ENCODE data around the gene POLG2. TPM values are rescaled to one million over a fixed set of nuclear protein-coding genes. Genes with fewer than 3 reads are reported as not detected.

The POLG2 gene
- total and polyA plus RNA-seq, 10 donors: 14.5 to 35.3 (median 20.5) TPM

GRCh38 chr17:64515829-64516228 lies 19.0 kb upstream of the POLG2 start:
- intact Hi-C loops (cut with DNase I; ENCODE audit: low total_unique reads): loop anchor here (10.0 kb wide), 1 partner anchor 139 kb away; no protein-coding TSS in a partner anchor
- 90 to 100% (median 97%) methylated on average over 1 of the region's 1 CpG for WGBS, 5 donors
- H3K4me1 ChIP-seq: peaks cover 0 to 21% (median 0%) of the 10 kb centered on the region in 6 donors
- no peak for DNase-seq
- H3K27me3 ChIP-seq (replicated peaks in 1 of 7): no peaks in the 10 kb centered on the region
- H3K4me3 ChIP-seq: no peak overlapping the region
- no peaks in the 10 kb centered on the region for H3K9me3 ChIP-seq
- TF ChIP-seq POLR2A (IDR thresholded peaks at IDR 0.05) (no peak), POLR2AphosphoS5 (IDR thresholded peaks at IDR 0.05) (no peak), CTCF (IDR thresholded peaks at IDR 0.05 in 8 of 11, conservative IDR thresholded peaks at IDR 0.05 in 3 of 11) (no peak)
- no peak overlapping the region for H3K27ac ChIP-seq
- H3K36me3 ChIP-seq: peaks cover 0 to 100% (median 78%) of the 10 kb centered on the region in 6 donors

GRCh38 chr17:64515419-64515818 lies 18.6 kb upstream of the POLG2 start:
- Histone ChIP-seq H3K4me3 (no peak overlapping the region), H3K27me3 (replicated peaks in 1 of 7) (no peaks in the 10 kb centered on the region), H3K36me3 (peaks cover 0 to 100% (median 79%) of the 10 kb centered on the region in 6 donors), H3K9me3 (no peaks in the 10 kb centered on the region), H3K27ac (no peak overlapping the region), H3K4me1 (peaks cover 0 to 24% (median 0%) of the 10 kb centered on the region in 6 donors)
- no peak for DNase-seq
- TF ChIP-seq POLR2AphosphoS5 (IDR thresholded peaks at IDR 0.05): no peak
- TF ChIP-seq CTCF (IDR thresholded peaks at IDR 0.05 in 8 of 11, conservative IDR thresholded peaks at IDR 0.05 in 3 of 11): no peak
- TF ChIP-seq POLR2A (IDR thresholded peaks at IDR 0.05): no peak
- intact Hi-C loops (cut with DNase I; ENCODE audit: low total_unique reads): loop anchor here (10.0 kb wide), 1 partner anchor 139 kb away; no protein-coding TSS in a partner anchor
- WGBS, 5 donors: 67 to 89% (median 79%) methylated on average over 2 of the region's 2 CpGs

GRCh38 chr17:64509179-64509578 lies 12.3 kb upstream of the POLG2 start:
- H3K36me3 ChIP-seq: peaks cover under 1 to 63% (median 50%) of the 10 kb centered on the region in 6 donors

More at GRCh38 chr17:64509179-64509578, 12.3 kb upstream of the POLG2 start:
- DNase-seq: no peak
- no peak overlapping the region for H3K27ac ChIP-seq
- intact Hi-C loops (cut with DNase I; ENCODE audit: low total_unique reads): no loop called here
- H3K4me1 ChIP-seq: peaks cover 23 to 50% (median 35%) of the 10 kb centered on the region in 6 donors
- TF ChIP-seq POLR2AphosphoS5 (IDR thresholded peaks at IDR 0.05) (no peak), CTCF (IDR thresholded peaks at IDR 0.05 in 8 of 11, conservative IDR thresholded peaks at IDR 0.05 in 3 of 11) (no peak), POLR2A (IDR thresholded peaks at IDR 0.05) (no peak)
- H3K27me3 ChIP-seq (replicated peaks in 1 of 7): no peaks in the 10 kb centered on the region
- no peak overlapping the region for H3K4me3 ChIP-seq
- H3K9me3 ChIP-seq: no peaks in the 10 kb centered on the region
- WGBS, 5 donors: 79 to 95% (median 92%) methylated on average over 6 of the region's 6 CpGs
